Measurements from ENCODE around the gene LRRN4CL. TPM values are rescaled to one million over a fixed set of nuclear protein-coding genes. Genes with fewer than 3 reads are reported as not detected.

The LRRN4CL gene
- total and polyA plus RNA-seq, 2 of the 8 experiments (the other 6 are each of a cell fraction or from before 2014, with no cell fraction given) = 0.05 to 0.26 TPM

GRCh38 chr11:62645946-62646824, 43.1 kb downstream of the LRRN4CL start, which contains the start of gene GANAB (continued):
- TF ChIP-seq CHD7 (IDR thresholded peaks at IDR 0.05; ENCODE audit: insufficient replicate concordance, low read length) = no peak
- peak; percentile 82 to 99 for TF ChIP-seq POLR2A (IDR thresholded peaks at IDR 0.05; ENCODE audit: control extremely low read depth in 1 of 2, low read depth in 2 of 2, low read length in 2 of 2)

Data from H1 (cell line).